HG03565 (cell line): ENCODE data around the gene RAB36.

Experiments
- ATAC-seq: cut with Tn5 transposase; IDR thresholded peaks from one replicate; pipeline ENCODE4 v1.9.1; 2021; ENCODE audit warnings: mild to moderate bottlenecking, moderate library complexity; ENCODE audit not compliant: unreplicated experiment

The RAB36 gene

GRCh38 chr22:23157560-23158515 is 12.6 kb downstream of the RAB36 start:
- no peak for ATAC-seq

GRCh38 chr22:23158516-23159290 is 13.4 kb downstream of the RAB36 start:
- no peak for ATAC-seq

- no peak for ATAC-seq
Observed at GRCh38 chr22:23159291-23159630, 14.0 kb downstream of the RAB36 start.

- no peak for ATAC-seq
Observed at GRCh38 chr22:23161029-23161428, 15.8 kb downstream of the RAB36 start.

GRCh38 chr22:23161574-23161973 is 16.3 kb downstream of the RAB36 start:
- ATAC-seq: no peak

GRCh38 chr22:23163665-23164064 is 18.4 kb downstream of the RAB36 start:
- no peak for ATAC-seq

- no peak for ATAC-seq
Observed at GRCh38 chr22:23164091-23164490, 18.8 kb downstream of the RAB36 start.

GRCh38 chr22:23166042-23166831 is 21.0 kb downstream of the RAB36 start:
- no peak for ATAC-seq

GRCh38 chr22:23166841-23167616 is 21.8 kb downstream of the RAB36 start:
- no peak for ATAC-seq

- ATAC-seq: no peak
Observed at GRCh38 chr22:23168391-23169042, 23.2 kb downstream of the RAB36 start.

GRCh38 chr22:23169043-23169406 is 23.7 kb downstream of the RAB36 start:
- no peak for ATAC-seq

GRCh38 chr22:23175817-23176644 is 30.8 kb downstream of the RAB36 start:
- no peak for ATAC-seq

- ATAC-seq: no peak
Observed at GRCh38 chr22:23176645-23177027, 31.4 kb downstream of the RAB36 start.

GRCh38 chr22:23177197-23177596 is 31.9 kb downstream of the RAB36 start:
- ATAC-seq: no peak

GRCh38 chr22:23178512-23179254 is 33.4 kb downstream of the RAB36 start:
- ATAC-seq: no peak

- ATAC-seq: no peak
Observed at GRCh38 chr22:23179381-23180299, 34.4 kb downstream of the RAB36 start.

- no peak for ATAC-seq
Observed at GRCh38 chr22:23180301-23180892, 35.1 kb downstream of the RAB36 start, which contains the start of gene BCR. Gene BCR (plus strand): TSS chr22:23180509. CDS start chr22:23180961, 452 bp downstream.
